GM23338 (cell line): ENCODE measurements around the gene RPS6KA3. TPM values are rescaled to one million over a fixed set of nuclear protein-coding genes. Genes with fewer than 3 reads are reported as not detected.

Experiments used
- CTCF ChIP-seq, 2 experiments: fragments of 200-600 bp in 1 of 2; sonication (generic) in 1 of 2; conservative IDR thresholded peaks; 2 replicates each; pipeline versions ENCODE4 v1.5.1 to v1.6.1; 2016 to 2017; ENCODE audit warnings: antibody characterized with exemption in 2 of 2, low read depth in 2 of 2, mild to moderate bottlenecking in 2 of 2, moderate library complexity in 1 of 2
- ETS1 ChIP-seq: IDR thresholded peaks from 2 replicates; pipeline ENCODE4 v1.6.1; 2016; ENCODE audit warnings: antibody characterized with exemption
- EZH2 ChIP-seq: fragments of 200-600 bp; sonication (generic); IDR thresholded peaks from one replicate; pipeline ENCODE4 v1.8.0; 2017; ENCODE audit warnings: antibody characterized with exemption, mild to moderate bottlenecking, low read depth; ENCODE audit not compliant: unreplicated experiment
- NANOG ChIP-seq: IDR thresholded peaks from 2 replicates; pipeline ENCODE4 v1.6.1; 2016; ENCODE audit warnings: antibody characterized with exemption, borderline replicate concordance
- POLR2AphosphoS5 ChIP-seq: IDR thresholded peaks from 2 replicates; pipeline ENCODE4 v1.6.1; 2016; ENCODE audit warnings: antibody characterized with exemption, low read depth
- STAT1 ChIP-seq: IDR thresholded peaks from one replicate; pipeline ENCODE4 v1.6.1; 2016; ENCODE audit warnings: antibody characterized with exemption; ENCODE audit not compliant: unreplicated experiment
- ZNF114 ChIP-seq: fragments of 250-450 bp; sonication (Bioruptor Pico); IDR thresholded peaks from 2 replicates; pipeline ENCODE4 v1.5.0; 2020; ENCODE audit warnings: mild to moderate bottlenecking, moderate library complexity
- ZNF462 ChIP-seq: fragments of 250-450 bp; sonication (Bioruptor Pico); IDR thresholded peaks from 2 replicates; pipeline ENCODE4 v1.5.0; 2020; ENCODE audit warnings: mild to moderate bottlenecking, moderate library complexity
- polyA plus RNA-seq: library from polyadenylated mRNA; unstranded; fragments of >200 nt; fragmentation: Nextera tagmentation; extraction: Ambion mirVana; gene quantifications from 2 replicates; pipeline ENCODE4 v1.2.1, GENCODE V29; 2016
- total RNA-seq: library from RNA; depleted of rRNA; stranded (reverse); fragments of >200 nt; shearing (Covaris generic); gene quantifications from 2 replicates; pipeline ENCODE4 v1.2.3, GENCODE V29; 2014

Gene RPS6KA3
- total and polyA plus RNA-seq, 2 experiments from 2014 or later, result 3.2 to 12.2 TPM

GRCh38 chrX:20229155-20229554, 37.6 kb downstream of the RPS6KA3 start (continued):
- TF ChIP-seq ZNF462 (CRISPR knock-in tag) (no peak), POLR2AphosphoS5 (no peak), ETS1 (no peak), CTCF (conservative IDR thresholded peaks at IDR 0.05; ENCODE audit: low read depth in 2 of 2) (no peak), ZNF114 (no peak), NANOG (no peak), EZH2 (no peak), STAT1 (no peak)
